ENCODE measurements around the gene APAF1.

APAF1 gene

DNA sequence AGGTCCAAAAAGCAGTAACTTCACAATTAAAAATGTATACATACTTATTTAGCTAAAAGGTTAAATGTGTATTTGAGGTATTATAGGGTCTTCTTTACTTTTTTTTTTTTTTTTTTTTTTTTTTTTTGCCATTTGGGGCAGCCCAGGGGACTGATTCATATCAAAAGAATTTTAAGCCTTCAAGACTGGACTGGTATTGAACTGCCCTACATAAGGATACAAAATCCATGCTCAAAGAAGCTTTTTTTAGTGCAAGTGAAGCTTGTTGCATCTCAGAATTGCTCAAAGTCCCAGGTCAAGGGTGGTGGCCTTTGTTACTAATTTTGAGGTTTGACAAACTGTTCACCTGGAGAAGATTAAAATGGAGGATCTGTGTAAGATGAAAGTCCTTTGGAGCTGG is 124.0 kb downstream of the APAF1 start:
- Histone ChIP-seq H3K4me3 (ENCODE audit: low read depth, low read length) (no peak overlapping the region), H3K27me3 (replicated peaks) (no peaks in the 10 kb centered on the region), H3K27ac (no peak overlapping the region), H3K36me3 (replicated peaks) (no peaks in the 10 kb centered on the region)
- DNase-seq = no peak
- TF ChIP-seq CTCF (IDR thresholded peaks at IDR 0.05; ENCODE audit: low read depth, low read length, missing control alignments) = no peak
- in situ Hi-C loops (cut with HindIII; ENCODE audit: low pct_ligation_motif_present, low sequenced_read_pairs) = no loop called here

- no peaks in the 10 kb centered on the region for H3K27me3 ChIP-seq (replicated peaks)
- DNase-seq = no peak
- TF ChIP-seq CTCF (IDR thresholded peaks at IDR 0.05; ENCODE audit: low read depth, low read length, missing control alignments) = no peak
- no peak overlapping the region for H3K27ac ChIP-seq
- H3K4me3 ChIP-seq (ENCODE audit: low read depth, low read length) = no peak overlapping the region
- no peaks in the 10 kb centered on the region for H3K36me3 ChIP-seq (replicated peaks)
- in situ Hi-C loops (cut with HindIII; ENCODE audit: low pct_ligation_motif_present, low sequenced_read_pairs) = no loop called here
These were observed 125.1 kb downstream of the APAF1 start for GRCh38 chr12:98770230-98770629.

DNA sequence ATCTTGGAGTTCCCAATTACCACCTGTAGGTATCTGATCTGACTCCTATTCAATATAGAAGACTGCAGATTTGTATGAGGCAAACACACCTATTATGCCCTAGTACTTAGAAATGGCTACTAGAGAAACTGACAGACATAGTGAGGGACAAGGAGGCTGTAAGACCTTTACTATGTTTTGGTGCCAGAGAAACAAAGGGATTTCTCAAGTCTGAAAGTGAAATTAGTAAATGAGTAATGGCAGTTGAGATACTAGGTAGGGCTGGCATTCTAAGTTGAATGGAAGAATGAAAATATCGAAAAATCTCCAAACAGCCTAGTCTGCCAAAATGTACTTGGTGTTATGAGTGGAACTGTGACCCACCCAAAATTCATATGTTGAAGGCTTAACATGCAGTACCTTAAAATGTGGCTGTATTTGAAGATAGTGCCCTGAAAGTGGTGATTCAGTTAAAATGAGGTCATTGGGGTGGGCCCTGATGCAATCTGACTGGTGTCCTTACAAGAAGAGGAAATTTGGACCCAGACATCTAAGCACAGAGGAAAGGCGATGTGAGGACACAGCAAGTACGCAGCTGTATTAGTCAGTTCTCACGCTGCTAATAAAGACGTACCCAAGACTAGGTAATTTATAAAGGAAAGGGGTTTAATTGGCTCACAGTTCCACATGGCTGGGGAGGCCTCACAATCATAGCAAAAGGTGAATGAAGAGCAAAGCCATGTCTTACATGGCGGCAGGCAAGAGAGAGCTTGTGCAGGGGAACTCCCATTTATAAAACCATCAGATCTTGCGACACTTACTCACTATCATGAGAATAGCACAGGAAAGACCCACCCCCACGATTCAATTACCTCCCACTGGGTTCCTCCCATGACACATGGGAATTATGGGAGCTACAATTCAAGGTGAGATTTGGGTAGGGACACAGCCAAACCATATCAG is 127.0 kb downstream of the APAF1 start:
- DNase-seq = no peak
- Histone ChIP-seq H3K27me3 (replicated peaks) (no peaks in the 10 kb centered on the region), H3K27ac (no peak overlapping the region), H3K36me3 (replicated peaks) (no peaks in the 10 kb centered on the region), H3K4me3 (ENCODE audit: low read depth, low read length) (no peak overlapping the region)
- TF ChIP-seq CTCF (IDR thresholded peaks at IDR 0.05; ENCODE audit: low read depth, low read length, missing control alignments) = no peak
- in situ Hi-C loops (cut with HindIII; ENCODE audit: low pct_ligation_motif_present, low sequenced_read_pairs) = no loop called here

GRCh38 chr12:98772818-98773217 is 127.7 kb downstream of the APAF1 start:
- Histone ChIP-seq H3K27me3 (replicated peaks) (no peaks in the 10 kb centered on the region), H3K4me3 (ENCODE audit: low read depth, low read length) (no peak overlapping the region), H3K27ac (no peak overlapping the region), H3K36me3 (replicated peaks) (no peaks in the 10 kb centered on the region)
- TF ChIP-seq CTCF (IDR thresholded peaks at IDR 0.05; ENCODE audit: low read depth, low read length, missing control alignments) = no peak
- in situ Hi-C loops (cut with HindIII; ENCODE audit: low pct_ligation_motif_present, low sequenced_read_pairs) = no loop called here
- no peak for DNase-seq

- Histone ChIP-seq H3K27ac (no peak overlapping the region), H3K27me3 (replicated peaks) (no peaks in the 10 kb centered on the region), H3K36me3 (replicated peaks) (no peaks in the 10 kb centered on the region), H3K4me3 (ENCODE audit: low read depth, low read length) (no peak overlapping the region)
- no peak for TF ChIP-seq CTCF (IDR thresholded peaks at IDR 0.05; ENCODE audit: low read depth, low read length, missing control alignments)
- DNase-seq = peak; percentile 4
- in situ Hi-C loops (cut with HindIII; ENCODE audit: low pct_ligation_motif_present, low sequenced_read_pairs) = no loop called here
These were observed 135.2 kb downstream of the APAF1 start for GRCh38 chr12:98780261-98780660.
